B cell (primary cell): ENCODE measurements around the gene SMAGP. TPM values are rescaled to one million over a fixed set of nuclear protein-coding genes. Genes with fewer than 3 reads are reported as not detected.

Experiments
- ATAC-seq: fragments of 200-7000 bp; cut with Tn5 transposase; one replicate; pipeline ENCODE4 v1.10.0; 2021; ENCODE audit warnings: low read depth, mild to moderate bottlenecking, moderate number of reproducible peaks, moderate library complexity
- CTCF ChIA-PET: fragments of 350-600 bp; sonication (Branson Sonifier 250); formaldehyde crosslinking; loops from one replicate; lab custom pipeline; 2021; ENCODE audit warnings: antibody characterized with exemption, inconsistent platforms; lab: Charles Lee
- POLR2A ChIA-PET: fragments of 350-600 bp; sonication (Branson Sonifier 250); formaldehyde crosslinking; loops from one replicate; lab custom pipeline; 2021; ENCODE audit warnings: antibody characterized with exemption; lab: Charles Lee
- DNase-seq: peaks from one replicate; pipeline ENCODE4 v3.0.0; 2013
- H2AFZ ChIP-seq: 2 replicates; pipeline ENCODE4 v1.6.1; 2012; ENCODE audit warnings: mild to moderate bottlenecking, low read depth, low read length; ENCODE audit not compliant: insufficient read depth, poor library complexity, severe bottlenecking
- H3K27ac ChIP-seq, 2 donors: 1 replicate in 1 of 2; 2 replicates in 1 of 2; pipeline ENCODE4 v1.5.1; 2012 to 2013; ENCODE audit warnings: low read length in 2 of 2, mild to moderate bottlenecking in 2 of 2, moderate library complexity in 1 of 2
- H3K27me3 ChIP-seq, 4 experiments: fragments of 200-600 bp in 1 of 4; sonication (generic) in 1 of 4; replicated peaks in 1 of 4; 1 replicate in 2 of 4; 2 replicates in 2 of 4; pipeline versions ENCODE4 v1.6.1 to v1.7.0; 2013 to 2016; ENCODE audit warnings: low read length in 3 of 4, mild to moderate bottlenecking in 2 of 4, mixed read lengths in 1 of 4, moderate library complexity in 1 of 4; ENCODE audit not compliant: insufficient read depth in 4 of 4, control insufficient read depth in 3 of 4; ENCODE audit errors: control extremely low read depth in 1 of 4
- H3K36me3 ChIP-seq, 2 experiments: replicated peaks in 1 of 2; 1 replicate in 1 of 2; 2 replicates in 1 of 2; pipeline versions ENCODE4 v1.6.1 to v1.7.1; 2013; ENCODE audit warnings: low read length in 1 of 2; ENCODE audit not compliant: insufficient read depth in 2 of 2, control insufficient read depth in 1 of 2; ENCODE audit errors: control extremely low read depth in 1 of 2, extremely low read depth in 1 of 2
- H3K4me1 ChIP-seq, 2 donors: fragments of 200-600 bp in 1 of 2; sonication (generic) in 1 of 2; 1 replicate in 1 of 2; 2 replicates in 1 of 2; pipeline versions ENCODE4 v1.5.1 to v1.6.1; 2013 to 2017; ENCODE audit warnings: low read length in 2 of 2; ENCODE audit not compliant: control insufficient read depth in 2 of 2, insufficient read depth in 2 of 2
- H3K4me2 ChIP-seq: replicated peaks from 2 replicates; pipeline ENCODE3; 2012; ENCODE audit warnings: mild to moderate bottlenecking, low read depth, low read length; ENCODE audit not compliant: poor library complexity, severe bottlenecking
- H3K4me3 ChIP-seq, 5 experiments: fragments of 200-600 bp in 1 of 5; sonication (generic) in 1 of 5; 1 replicate in 3 of 5; 2 replicates in 2 of 5; pipeline versions ENCODE4 v1.5.1 to v1.7.0; 2011 to 2016; ENCODE audit warnings: low read length in 4 of 5, mild to moderate bottlenecking in 4 of 5, low read depth in 2 of 5, control low read depth in 1 of 5, moderate library complexity in 1 of 5; ENCODE audit not compliant: insufficient read depth in 1 of 5; ENCODE audit errors: control extremely low read depth in 1 of 5, extremely low read depth in 1 of 5
- H3K79me2 ChIP-seq: fragments of 200-600 bp; sonication (generic); one replicate; pipeline ENCODE4 v1.6.0; 2016; ENCODE audit warnings: low read length; ENCODE audit not compliant: control insufficient read depth, insufficient read depth
- H3K9ac ChIP-seq: fragments of 200-600 bp; sonication (generic); 2 replicates; pipeline ENCODE4 v1.6.1; 2017; ENCODE audit warnings: mild to moderate bottlenecking, low read length, moderate library complexity
- H3K9me3 ChIP-seq, 3 donors: one replicate each; pipeline versions ENCODE4 v1.6.1 to v1.7.1; 2013; ENCODE audit warnings: low read length in 2 of 3; ENCODE audit not compliant: control insufficient read depth in 2 of 3, insufficient read depth in 1 of 3; ENCODE audit errors: control extremely low read depth in 1 of 3
- H4K20me1 ChIP-seq: 2 replicates; pipeline ENCODE4 v1.6.0; 2012; ENCODE audit warnings: mild to moderate bottlenecking, low read length; ENCODE audit not compliant: insufficient read depth, control insufficient read depth, poor library complexity, severe bottlenecking
- H3K27ac Mint-ChIP-seq: one replicate; pipeline ENCODE4 v1.8.0; 2021; ENCODE audit warnings: mixed read lengths
- H3K27me3 Mint-ChIP-seq: one replicate; pipeline ENCODE4 v1.8.0; 2021; ENCODE audit warnings: mixed read lengths
- H3K4me1 Mint-ChIP-seq: one replicate; pipeline ENCODE4 v1.8.0; 2021; ENCODE audit warnings: mixed read lengths
- H3K4me3 Mint-ChIP-seq: one replicate; pipeline ENCODE4 v1.8.0; 2021; ENCODE audit warnings: mixed read lengths
- H3K9me3 Mint-ChIP-seq: one replicate; pipeline ENCODE4 v1.8.0; 2022; ENCODE audit warnings: mixed read lengths; ENCODE audit not compliant: insufficient read depth
- EZH2 ChIP-seq: IDR thresholded peaks from 2 replicates; pipeline ENCODE4 v1.6.1; 2012; ENCODE audit warnings: borderline replicate concordance, low read depth, mild to moderate bottlenecking, moderate library complexity, low read length; ENCODE audit not compliant: insufficient read depth, poor library complexity, severe bottlenecking
- WGBS: methylation state at CpG from one replicate; pipeline ENCODE4 v1.1.5; 2013; ENCODE audit warnings: missing lambda C conversion rate; ENCODE audit not compliant: insufficient coverage; 5-methylcytosine and 5-hydroxymethylcytosine counted together
- intact Hi-C: fragments of 100-400 bp; cut with micrococcal nuclease; formaldehyde crosslinking; loops from one replicate; pipeline ENCODE4 v1.10.0; 2022
- polyA plus RNA-seq: library from polyadenylated mRNA; depleted of rRNA; stranded (reverse); fragments of >200 nt; gene quantifications from 2 replicates; pipeline ENCODE4 v1.2.3, GENCODE V29; 2012
- total RNA-seq, 2 donors: library from RNA; stranded (reverse); fragments of 120-200 nt in 1 of 2; gene quantifications; 1 replicate in 1 of 2; 2 replicates in 1 of 2; pipeline versions ENCODE4 v1.2.3 to v1.2.4, GENCODE V29; 2013 to 2022
- TF ChIP-seq, protein P1 (sequence below): fragments of 200-600 bp; IDR thresholded peaks from one replicate; pipeline ENCODE4 v1.8.0; 2022; ENCODE audit warnings: antibody characterized with exemption, mild to moderate bottlenecking

The SMAGP gene
- total and polyA plus RNA-seq, 2 donors (not counting 1 experiment from before 2014, with no cell fraction given): 10.4 to 21.6 TPM

DNA sequence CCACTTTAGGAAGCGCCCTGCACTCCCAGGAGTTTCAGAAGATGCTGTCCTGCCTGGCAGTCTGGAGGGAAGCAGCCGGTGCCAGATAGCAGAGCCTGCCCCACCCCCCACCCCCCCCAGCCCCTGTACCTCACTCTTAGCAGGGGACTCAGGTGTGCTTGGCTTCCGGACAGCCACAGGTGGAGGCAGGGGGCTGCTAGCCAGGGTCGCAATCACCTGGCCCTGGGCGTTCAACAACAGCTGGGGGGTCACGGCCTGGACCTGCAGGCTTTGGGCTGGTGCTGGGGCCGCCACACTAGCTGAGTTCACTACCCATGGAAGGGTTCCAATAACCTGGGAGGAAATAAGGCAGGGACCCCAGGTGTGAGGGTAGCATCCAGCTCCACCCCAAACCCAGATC, 74.4 kb downstream of the SMAGP start:
- CTCF ChIA-PET: interaction anchor here (0.6 kb wide), 1 partner anchor 392 kb away, joined by 4 read pairs; no protein-coding TSS in a partner anchor
- H3K4me1 Mint-ChIP-seq: no peaks in the 10 kb centered on the region
- no peaks in the 10 kb centered on the region for H3K27me3 Mint-ChIP-seq

More for the DNA sequence above, 74.4 kb downstream of the SMAGP start:
- Histone ChIP-seq H3K36me3 (peaks cover 0 to 13% of the 10 kb centered on the region in 2 experiments), H3K9ac (no peak overlapping the region), H3K4me2 (no peak overlapping the region), H3K27me3 (no peaks in the 10 kb centered on the region), H3K27ac (no peak overlapping the region), H4K20me1 (no peaks in the 10 kb centered on the region), H2AFZ (no peak overlapping the region), H3K79me2 (no peaks in the 10 kb centered on the region), H3K9me3 (no peaks in the 10 kb centered on the region), H3K4me3 (no peak overlapping the region), H3K4me1 (no peaks in the 10 kb centered on the region)
- ATAC-seq (no peak), DNase-seq (no peak)
- TF ChIP-seq, protein P1, sequence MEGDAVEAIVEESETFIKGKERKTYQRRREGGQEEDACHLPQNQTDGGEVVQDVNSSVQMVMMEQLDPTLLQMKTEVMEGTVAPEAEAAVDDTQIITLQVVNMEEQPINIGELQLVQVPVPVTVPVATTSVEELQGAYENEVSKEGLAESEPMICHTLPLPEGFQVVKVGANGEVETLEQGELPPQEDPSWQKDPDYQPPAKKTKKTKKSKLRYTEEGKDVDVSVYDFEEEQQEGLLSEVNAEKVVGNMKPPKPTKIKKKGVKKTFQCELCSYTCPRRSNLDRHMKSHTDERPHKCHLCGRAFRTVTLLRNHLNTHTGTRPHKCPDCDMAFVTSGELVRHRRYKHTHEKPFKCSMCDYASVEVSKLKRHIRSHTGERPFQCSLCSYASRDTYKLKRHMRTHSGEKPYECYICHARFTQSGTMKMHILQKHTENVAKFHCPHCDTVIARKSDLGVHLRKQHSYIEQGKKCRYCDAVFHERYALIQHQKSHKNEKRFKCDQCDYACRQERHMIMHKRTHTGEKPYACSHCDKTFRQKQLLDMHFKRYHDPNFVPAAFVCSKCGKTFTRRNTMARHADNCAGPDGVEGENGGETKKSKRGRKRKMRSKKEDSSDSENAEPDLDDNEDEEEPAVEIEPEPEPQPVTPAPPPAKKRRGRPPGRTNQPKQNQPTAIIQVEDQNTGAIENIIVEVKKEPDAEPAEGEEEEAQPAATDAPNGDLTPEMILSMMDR: no peak
- TF ChIP-seq EZH2: no peak
- Mint-ChIP-seq H3K27ac (no peak overlapping the region), H3K9me3 (no peaks in the 10 kb centered on the region), H3K4me3 (no peak overlapping the region)
- POLR2A ChIA-PET: no interaction called here
- intact Hi-C loops: no loop called here
- 89% methylated on average over 5 of the region's 7 CpGs for WGBS

Other genes starting within 250 kb of the SMAGP start
- 42.0 and 45.7 TPM in 2 replicates for gene SLC11A2, start 244.0 kb downstream of the SMAGP start, total RNA-seq
- 19.7 and 21.9 TPM in 2 replicates for gene SLC11A2, start 244.0 kb downstream of the SMAGP start, polyA plus RNA-seq
- gene LETMD1, start 222.1 kb downstream of the SMAGP start, total RNA-seq: 101 and 105 TPM in 2 replicates
- gene LETMD1, start 222.1 kb downstream of the SMAGP start, polyA plus RNA-seq: 94.7 and 98.3 TPM in 2 replicates
- 49.8 and 52.3 TPM in 2 replicates for gene CSRNP2, start 186.8 kb downstream of the SMAGP start, total RNA-seq
- 10.0 and 10.3 TPM in 2 replicates for gene CSRNP2, start 186.8 kb downstream of the SMAGP start, polyA plus RNA-seq
- gene TFCP2, start 97.3 kb downstream of the SMAGP start, total RNA-seq: 37.0 and 38.8 TPM in 2 replicates
- 12.1 and 15.3 TPM in 2 replicates for gene TFCP2, start 97.3 kb downstream of the SMAGP start, polyA plus RNA-seq
- 57.5 and 62.6 TPM in 2 replicates for gene POU6F1, start 52.4 kb downstream of the SMAGP start, total RNA-seq
- gene POU6F1, start 52.4 kb downstream of the SMAGP start, polyA plus RNA-seq: 16.4 and 27.7 TPM in 2 replicates
- gene DAZAP2, start 31.6 kb downstream of the SMAGP start, total RNA-seq: 219 and 233 TPM in 2 replicates
- 620 and 775 TPM in 2 replicates for gene DAZAP2, start 31.6 kb downstream of the SMAGP start, polyA plus RNA-seq
- gene BIN2, start 53.8 kb upstream of the SMAGP start, total RNA-seq: 40.1 and 41.5 TPM in 2 replicates
- 100 and 101 TPM in 2 replicates for gene BIN2, start 53.8 kb upstream of the SMAGP start, polyA plus RNA-seq
- gene CELA1, start 76.3 kb upstream of the SMAGP start, total RNA-seq: not detected in 2 replicates
- not detected in 2 replicates for gene CELA1, start 76.3 kb upstream of the SMAGP start, polyA plus RNA-seq
- 8.5 and 9.0 TPM in 2 replicates for gene GALNT6, start 121.0 kb upstream of the SMAGP start, total RNA-seq
- gene GALNT6, start 121.0 kb upstream of the SMAGP start, polyA plus RNA-seq: 10.3 and 11.5 TPM in 2 replicates
- 3.0 and 3.2 TPM in 2 replicates for gene SLC4A8, start 154.4 kb upstream of the SMAGP start, total RNA-seq
- 3.1 and 4.2 TPM in 2 replicates for gene SLC4A8, start 154.4 kb upstream of the SMAGP start, polyA plus RNA-seq